Hematopoietic multipotent progenitor cell treated with erythropoietin and hydrocortisone succinate and interleukin-3 and kit ligand, for 6 days (in vitro differentiated cells): ENCODE data around the gene GRK5.

Source experiments
- DNase-seq: peaks from one replicate; pipeline ENCODE4 v3.0.0-alpha.2; 2015

GRK5 gene

GRCh38 chr10:119367841-119368549, 160.6 kb downstream of the GRK5 start:
- no peak for DNase-seq

- no peak for DNase-seq
Observed at GRCh38 chr10:119368581-119368980, 161.2 kb downstream of the GRK5 start.

- DNase-seq = no peak
Observed at GRCh38 chr10:119368991-119369869, 161.9 kb downstream of the GRK5 start.

- no peak for DNase-seq
Observed at GRCh38 chr10:119370111-119370741, 162.9 kb downstream of the GRK5 start.

DNA sequence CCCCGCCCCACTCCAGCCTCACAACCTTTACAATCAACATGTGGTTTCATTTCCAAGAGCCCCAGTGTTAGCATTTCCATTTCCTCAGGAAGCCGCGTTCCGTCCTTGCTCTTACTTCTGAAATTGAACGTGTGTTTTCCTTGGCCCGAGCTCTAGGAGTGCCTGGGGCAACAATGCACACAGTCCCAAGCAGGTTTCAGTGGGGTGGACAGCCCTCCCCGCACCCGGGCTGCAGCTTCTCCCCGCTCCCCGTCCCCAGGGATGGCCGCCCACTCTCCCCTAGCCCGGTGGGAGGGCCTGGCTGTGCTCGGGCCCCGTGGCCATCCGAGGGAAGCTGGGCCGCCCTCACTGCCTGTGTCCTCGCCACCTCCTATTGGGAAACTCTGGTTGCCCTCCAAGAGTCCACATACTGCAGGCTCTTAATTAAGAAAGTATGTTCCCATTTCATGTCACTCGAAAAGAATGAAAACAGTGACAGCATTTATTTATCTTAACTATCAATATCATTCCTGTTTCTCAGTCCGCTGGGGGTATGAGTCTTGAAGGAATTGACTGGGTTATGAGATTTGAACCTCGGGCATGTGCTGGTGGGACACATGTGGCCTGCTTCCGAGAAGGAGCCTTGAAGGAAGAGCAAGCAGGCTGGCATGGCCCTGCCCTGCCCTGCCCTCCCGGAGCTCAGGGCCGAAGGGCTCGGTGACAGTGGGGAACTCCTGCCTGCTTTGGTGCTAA, 163.8 kb downstream of the GRK5 start:
- no peak for DNase-seq

DNA sequence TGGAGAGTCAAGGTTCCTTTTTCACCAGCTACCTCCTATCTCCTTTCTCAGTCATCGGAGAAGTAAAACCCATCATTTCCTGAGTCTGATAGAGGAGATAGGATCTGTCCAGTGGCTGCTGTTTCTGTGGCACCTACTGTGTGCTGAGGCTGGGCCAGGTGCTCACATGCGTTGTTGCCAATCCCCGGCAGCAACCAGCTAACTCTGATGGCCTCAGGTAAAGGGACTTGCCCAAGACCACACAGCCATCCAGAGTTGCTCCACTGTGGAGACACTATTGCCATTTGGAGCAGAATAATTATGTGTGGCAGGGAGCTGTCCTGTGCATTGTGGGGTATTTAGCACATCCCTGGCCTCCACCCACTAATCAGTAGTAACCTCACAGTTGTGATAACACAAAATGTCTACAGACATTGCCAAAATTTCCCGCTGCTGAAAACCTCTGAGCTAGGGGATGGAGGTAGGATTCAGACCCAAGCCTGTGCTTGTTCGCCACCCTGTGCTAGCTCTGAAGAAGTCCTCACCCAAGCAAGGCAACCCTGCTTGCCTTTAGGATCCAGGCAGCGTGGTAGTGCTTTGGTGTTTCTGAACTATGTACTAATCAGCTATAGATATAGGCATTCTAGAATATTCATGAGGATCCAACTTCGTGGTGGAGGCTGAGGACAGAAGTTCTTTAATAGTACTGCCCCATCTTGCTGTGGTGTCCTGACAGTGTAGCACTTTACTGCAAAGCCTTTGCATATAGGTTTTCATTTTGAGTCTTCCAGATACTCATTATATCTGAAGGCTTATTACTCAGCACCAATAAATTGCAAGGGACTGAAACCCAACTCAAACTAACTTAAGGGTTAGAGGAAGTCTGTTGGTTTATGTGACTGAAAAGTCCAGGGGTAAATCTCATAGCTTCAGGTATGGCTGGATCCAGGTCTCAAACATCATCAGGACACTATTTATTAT, 164.6 kb downstream of the GRK5 start:
- DNase-seq = no peak

DNA sequence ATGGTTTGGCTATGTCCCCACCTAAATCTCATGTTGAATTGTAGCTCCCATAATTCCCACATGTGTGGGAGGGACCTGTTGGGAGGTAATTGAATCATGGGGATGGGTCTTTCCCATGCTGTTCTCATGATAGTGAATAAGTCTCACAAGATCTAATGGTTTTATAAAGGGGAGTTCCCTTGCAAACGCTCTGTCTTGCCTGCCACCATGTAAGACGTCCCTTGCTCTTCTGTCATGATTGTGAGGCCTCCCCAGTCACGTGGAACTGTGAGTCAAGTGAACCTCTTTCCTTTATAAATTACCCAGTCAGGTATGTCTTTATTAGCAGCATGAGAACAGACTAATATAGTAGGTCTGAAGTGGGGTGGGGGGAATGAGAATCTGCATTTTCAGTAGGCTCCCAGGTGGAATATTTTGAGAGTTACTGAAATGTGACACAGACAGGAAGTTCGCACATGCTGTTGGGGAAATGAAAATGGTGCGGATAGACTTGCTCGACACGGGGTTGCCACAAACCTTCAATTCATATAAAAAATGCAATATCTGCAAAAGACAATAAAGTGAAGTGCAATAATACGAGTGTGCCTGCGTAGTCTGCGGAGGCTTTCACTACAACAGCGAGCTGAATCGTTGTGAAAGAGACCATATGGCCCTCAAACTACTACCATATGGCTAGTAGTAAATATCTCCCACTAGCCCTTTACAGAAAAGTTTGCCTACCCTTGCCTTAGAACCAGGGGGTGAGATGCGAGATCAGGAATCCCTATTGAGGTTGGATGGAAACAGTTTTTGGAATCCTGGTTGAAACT, 166.1 kb downstream of the GRK5 start:
- DNase-seq = no peak

DNA sequence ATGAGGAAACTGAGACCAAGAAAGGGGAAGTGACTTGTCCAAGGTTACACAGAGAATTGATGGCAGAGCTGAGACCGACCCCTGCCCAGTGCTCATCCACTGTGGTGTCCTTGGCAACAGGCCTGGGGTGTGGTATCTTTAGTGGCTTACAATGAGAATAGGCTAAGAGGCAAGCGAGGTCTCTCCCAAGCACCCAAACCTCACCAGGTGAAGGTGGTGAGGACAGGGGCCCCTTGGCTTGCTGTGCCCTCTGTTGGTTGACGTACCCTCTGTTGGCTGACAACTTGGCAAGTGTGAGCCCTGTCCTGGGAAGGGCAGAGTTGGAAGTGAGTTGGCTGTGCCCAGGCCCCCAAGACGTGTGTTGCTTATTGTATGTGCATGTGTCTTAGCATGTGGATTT, 166.9 kb downstream of the GRK5 start:
- DNase-seq = no peak

GRCh38 chr10:119375574-119376272, 168.4 kb downstream of the GRK5 start:
- DNase-seq = no peak

- no peak for DNase-seq
Observed at GRCh38 chr10:119377451-119377957, 170.1 kb downstream of the GRK5 start.

- DNase-seq = no peak
Observed at GRCh38 chr10:119377958-119378736, 170.8 kb downstream of the GRK5 start.

- no peak for DNase-seq
Observed at GRCh38 chr10:119378737-119379067, 171.3 kb downstream of the GRK5 start.

DNA sequence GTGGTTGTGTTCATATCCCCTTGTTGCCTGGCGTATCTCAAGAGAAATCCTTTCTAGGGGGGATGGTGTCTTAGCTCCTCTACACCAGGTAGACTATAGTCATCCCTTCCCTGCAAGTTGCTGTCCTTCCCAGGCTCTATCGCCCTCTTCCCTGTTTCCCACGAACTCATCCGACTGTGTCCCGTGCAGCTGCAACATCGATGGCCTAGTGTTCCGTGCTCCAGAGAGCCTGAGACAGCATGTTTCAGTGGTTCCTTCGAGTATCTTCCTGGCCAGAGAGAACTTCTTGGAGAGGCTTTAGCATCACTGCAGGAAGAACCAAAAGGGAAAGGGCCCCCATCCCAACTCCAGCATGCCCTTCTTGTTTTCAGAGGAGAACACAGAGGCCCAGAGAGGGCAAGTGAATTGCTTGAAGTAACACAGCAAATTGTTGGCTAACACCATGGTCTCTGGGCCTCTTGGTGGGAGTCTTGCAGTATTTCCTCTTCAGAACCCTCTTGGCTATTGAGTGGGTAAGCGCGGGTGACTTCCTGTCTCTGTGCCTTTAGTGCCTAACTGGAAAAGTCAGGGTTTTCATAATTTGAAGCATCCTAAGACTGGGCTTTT, 172.2 kb downstream of the GRK5 start:
- DNase-seq = no peak

DNA sequence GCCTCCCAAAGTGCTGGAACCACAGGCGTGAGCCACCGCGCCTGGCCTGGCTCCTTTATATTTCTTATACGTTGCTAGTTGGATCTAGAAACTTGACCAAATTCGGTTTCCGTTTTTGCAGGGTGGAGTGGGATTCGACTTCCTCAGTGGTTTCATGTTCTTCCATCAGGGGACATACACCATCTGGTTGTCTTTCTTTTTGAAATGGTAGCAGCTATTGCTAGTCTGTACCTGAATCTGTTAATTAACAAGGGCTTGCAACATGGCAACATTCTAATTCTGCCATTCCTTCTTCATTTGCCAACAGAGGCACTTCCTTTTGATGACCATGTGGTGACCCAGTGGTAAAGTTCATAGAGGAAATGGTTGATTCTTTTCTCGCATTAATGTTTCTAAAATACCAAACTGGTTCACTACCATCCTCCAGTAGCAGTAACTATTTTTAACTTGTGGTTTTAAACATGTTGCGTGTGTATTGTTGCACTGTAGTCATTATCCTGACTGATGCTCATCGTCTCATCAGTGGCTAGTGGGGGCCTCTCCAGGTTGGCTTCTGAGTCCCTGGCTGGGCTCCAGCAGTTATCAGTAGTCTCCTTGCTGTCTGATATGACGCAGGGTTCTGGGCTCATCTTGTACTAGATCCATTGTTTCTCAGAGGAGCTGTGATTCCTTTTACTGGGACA, 175.9 kb downstream of the GRK5 start:
- no peak for DNase-seq

GRCh38 chr10:119384127-119384526, 176.8 kb downstream of the GRK5 start:
- DNase-seq = no peak

- DNase-seq = no peak
Observed at GRCh38 chr10:119386666-119387065, 179.3 kb downstream of the GRK5 start.

DNA sequence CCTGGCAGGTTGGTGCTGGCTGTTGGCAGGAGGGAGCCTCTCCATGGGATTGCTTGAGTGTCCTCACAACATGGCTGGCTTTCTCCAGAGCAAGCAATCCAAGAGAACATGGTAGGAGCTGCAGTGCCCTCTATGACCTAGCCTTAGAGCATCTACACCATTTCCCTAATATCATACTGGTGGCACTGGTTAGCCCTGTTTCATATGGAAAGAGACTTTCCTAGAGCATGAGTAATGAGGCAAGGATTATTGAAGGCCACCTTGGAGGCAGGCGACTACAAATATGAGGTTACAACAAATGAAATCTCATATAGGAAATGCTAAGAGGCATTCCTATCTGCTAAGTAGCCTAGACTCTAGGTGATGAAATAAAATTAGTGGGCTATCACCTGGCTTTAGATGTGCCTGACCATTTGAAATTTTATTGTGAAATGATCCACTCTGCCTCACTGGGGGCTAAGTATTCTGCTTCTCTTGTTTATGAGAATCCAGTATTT, 181.5 kb downstream of the GRK5 start:
- DNase-seq = no peak
